Measurements from ENCODE around the gene TBC1D1.
"Not testable (repeated sequence)": the region's sequence is repeated elsewhere in the genome, so short reads cannot be mapped to it uniquely, and the experiment has no call there.

TBC1D1 gene

DNA sequence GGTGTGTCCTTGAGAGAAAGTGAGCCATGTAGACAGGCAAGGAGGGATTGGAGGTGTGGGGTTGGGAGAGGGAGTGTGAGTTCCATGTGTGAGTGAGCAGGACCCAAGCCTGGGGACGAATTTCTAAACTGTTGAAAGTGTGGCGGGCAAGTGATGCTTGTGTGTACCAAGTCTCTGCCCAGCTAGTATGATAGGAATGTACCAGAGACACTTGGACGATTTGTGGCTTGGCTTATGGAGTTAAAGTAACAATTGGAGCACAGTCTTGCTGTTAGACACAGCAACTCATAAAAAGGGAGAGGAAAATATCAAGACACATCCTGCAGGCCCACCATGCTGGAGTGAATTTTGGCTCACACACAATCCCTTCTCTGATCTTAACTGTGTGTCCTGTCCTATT is 77.9 kb downstream of the TBC1D1 start:
- DNase-seq = no peak

DNA sequence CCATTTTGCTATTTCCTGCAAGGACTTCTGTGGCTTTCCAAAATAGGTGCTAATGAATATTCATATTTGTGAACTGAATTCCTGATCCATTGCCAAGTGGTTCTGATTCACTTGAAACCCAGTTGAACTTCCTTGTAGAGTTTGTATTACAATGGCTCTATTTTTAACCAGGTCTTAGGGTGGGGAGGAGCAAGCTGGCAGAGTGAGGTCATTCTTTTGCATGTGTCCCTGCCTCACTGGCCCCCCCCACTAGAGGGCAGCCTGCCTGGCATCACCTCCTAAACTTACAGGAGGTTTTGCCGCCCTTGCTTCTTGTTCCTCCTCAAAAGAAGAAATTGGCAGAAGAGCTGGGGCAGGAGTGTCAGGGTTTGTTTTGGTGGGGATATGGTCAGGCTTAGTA is 79.8 kb downstream of the TBC1D1 start:
- DNase-seq = no peak

- DNase-seq = no peak
These were observed 80.3 kb downstream of the TBC1D1 start for GRCh38 chr4:37971202-37971601.

DNA sequence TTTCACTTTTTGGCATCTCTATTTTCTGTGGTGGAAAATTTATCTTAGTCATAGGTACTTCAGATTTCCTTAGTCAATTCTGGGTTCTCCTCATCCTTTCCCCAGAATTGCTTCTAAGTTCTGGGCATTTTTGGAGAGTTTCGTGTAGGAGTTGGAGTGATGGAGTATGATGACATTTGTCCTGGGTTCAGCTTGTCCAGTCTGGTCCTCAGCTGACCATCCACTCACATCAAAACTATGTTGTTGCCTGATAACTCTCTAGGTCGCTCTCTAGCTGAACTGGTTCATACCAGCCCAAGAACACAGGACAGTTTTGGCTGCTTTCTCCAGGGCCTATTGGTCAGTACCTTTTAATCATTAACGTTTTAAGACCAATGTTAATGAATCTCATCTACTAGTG is 82.6 kb downstream of the TBC1D1 start:
- no peak for DNase-seq

- not testable (repeated sequence) for DNase-seq
These were observed 84.5 kb downstream of the TBC1D1 start for GRCh38 chr4:37975321-37975822.

GRCh38 chr4:37976507-37976906 is 85.6 kb downstream of the TBC1D1 start:
- DNase-seq = no peak

- DNase-seq = peak; percentile 34
These were observed 86.1 kb downstream of the TBC1D1 start for GRCh38 chr4:37976991-37977470.

DNA sequence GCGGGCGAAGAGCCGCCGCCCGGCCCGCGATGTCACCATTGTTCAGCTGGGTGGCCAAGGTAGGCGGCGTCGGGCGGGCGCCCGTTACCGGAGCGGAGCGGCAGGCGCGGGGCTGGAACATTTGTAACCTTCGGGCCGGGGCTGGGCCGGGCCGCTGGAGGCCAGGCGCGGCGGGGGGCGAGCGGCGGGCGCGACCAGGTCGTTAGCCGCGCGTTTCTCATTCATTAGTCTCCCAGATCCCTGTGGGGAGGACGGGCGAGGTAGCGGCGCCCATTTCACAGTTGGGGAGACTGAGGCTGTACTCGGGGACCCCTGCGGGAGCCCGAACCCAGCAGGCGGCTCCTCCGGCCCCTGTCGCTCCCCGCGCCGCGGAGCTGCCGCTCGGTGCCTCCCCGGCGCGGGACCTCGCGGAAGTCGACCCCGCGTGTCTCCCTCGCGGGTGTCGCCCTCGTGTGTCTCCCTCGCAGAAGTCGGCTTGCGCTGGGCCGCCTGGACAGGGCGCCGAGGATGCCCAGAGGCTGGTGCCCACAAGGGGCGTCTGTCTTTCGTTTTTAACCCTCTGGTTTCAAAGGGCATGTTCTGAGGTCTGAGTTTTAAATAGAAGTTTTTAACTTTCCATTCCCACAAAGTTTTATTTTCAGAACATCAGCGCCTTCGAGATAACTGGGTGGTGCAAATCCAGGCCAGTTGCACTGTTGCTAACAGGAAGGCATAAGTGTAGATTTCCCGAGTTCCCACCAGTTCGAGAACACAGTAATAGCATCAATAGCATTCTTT is 86.8 kb downstream of the TBC1D1 start:
- DNase-seq = peak; percentile 60

- no peak for DNase-seq
These were observed 87.5 kb downstream of the TBC1D1 start for GRCh38 chr4:37978248-37978924.

DNA sequence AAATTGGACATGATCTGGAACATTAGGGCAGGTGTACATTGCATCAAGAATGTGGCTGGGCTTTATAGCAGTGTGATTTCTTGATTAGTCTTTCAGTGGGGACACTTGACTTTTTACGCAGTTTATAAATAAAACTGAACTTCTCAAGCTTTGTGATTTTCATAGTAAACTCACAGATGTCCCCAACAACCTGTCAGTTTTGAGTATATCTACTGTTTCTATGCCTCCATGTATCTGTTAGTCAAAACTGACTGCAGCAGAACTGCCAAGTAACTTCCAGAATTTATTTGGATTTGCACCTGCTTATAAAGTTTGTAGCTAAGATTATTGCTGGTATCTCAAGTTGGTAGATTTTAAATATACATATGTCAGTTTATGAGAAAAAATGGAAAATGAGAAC is 89.4 kb downstream of the TBC1D1 start:
- DNase-seq = no peak

GRCh38 chr4:37981425-37981824 is 90.5 kb downstream of the TBC1D1 start:
- DNase-seq = no peak

- DNase-seq = no peak
These were observed 91.2 kb downstream of the TBC1D1 start for GRCh38 chr4:37981844-37982720.

- no peak for DNase-seq
These were observed 91.9 kb downstream of the TBC1D1 start for GRCh38 chr4:37982736-37983135.

GRCh38 chr4:37983951-37984350 is 93.1 kb downstream of the TBC1D1 start:
- no peak for DNase-seq

- no peak for DNase-seq
These were observed 94.9 kb downstream of the TBC1D1 start for GRCh38 chr4:37985730-37986275.

GRCh38 chr4:37988670-37989069 is 97.8 kb downstream of the TBC1D1 start:
- no peak for DNase-seq

GRCh38 chr4:37989398-37990260 is 98.7 kb downstream of the TBC1D1 start:
- peak; percentile 34 for DNase-seq

- no peak for DNase-seq
These were observed 99.9 kb downstream of the TBC1D1 start for GRCh38 chr4:37990731-37991245.

- DNase-seq = no peak
These were observed 100.9 kb downstream of the TBC1D1 start for GRCh38 chr4:37991623-37992410.

GRCh38 chr4:37993806-37994205 is 102.9 kb downstream of the TBC1D1 start:
- DNase-seq = no peak

GRCh38 chr4:37994569-37994968 is 103.7 kb downstream of the TBC1D1 start:
- no peak for DNase-seq
